ENCODE results near the gene JAGN1.
"Not testable (repeated sequence)": the region's sequence is repeated elsewhere in the genome, so short reads cannot be mapped to it uniquely, and the experiment has no call there.

The JAGN1 gene

GRCh38 chr3:9898467-9899241, 8.2 kb downstream of the JAGN1 start:
- ATAC-seq = no peak

GRCh38 chr3:9899289-9899791, 8.9 kb downstream of the JAGN1 start:
- no peak for ATAC-seq

GRCh38 chr3:9900965-9901415, 10.6 kb downstream of the JAGN1 start:
- ATAC-seq = not testable (repeated sequence)

- peak; percentile 28 to 57 for ATAC-seq
Observed at GRCh38 chr3:9901967-9902366, 11.6 kb downstream of the JAGN1 start.

- ATAC-seq = peak; percentile 4 to 34
Observed at GRCh38 chr3:9902372-9903237, 12.2 kb downstream of the JAGN1 start, which contains the start of gene IL17RE. IL17RE (plus strand) TSS chr3:9902848; CDS start chr3:9902933, 85 bp downstream.

- no peak for ATAC-seq
Observed at GRCh38 chr3:9903238-9903624, 12.8 kb downstream of the JAGN1 start.

GRCh38 chr3:9903904-9904303, 13.5 kb downstream of the JAGN1 start:
- ATAC-seq = no peak

GRCh38 chr3:9906480-9906879, 16.1 kb downstream of the JAGN1 start:
- no peak for ATAC-seq

GRCh38 chr3:9908286-9908685, 17.9 kb downstream of the JAGN1 start:
- no peak for ATAC-seq

GRCh38 chr3:9909221-9910013, 19.0 kb downstream of the JAGN1 start:
- peak; percentile 33 to 40 for ATAC-seq

- no peak for ATAC-seq
Observed at GRCh38 chr3:9911863-9912262, 21.5 kb downstream of the JAGN1 start.

GRCh38 chr3:9912294-9912935, 22.0 kb downstream of the JAGN1 start:
- peak; percentile 78 to 86 for ATAC-seq

- no peak for ATAC-seq
Observed at GRCh38 chr3:9913601-9914000, 23.2 kb downstream of the JAGN1 start.

GRCh38 chr3:9914011-9914410, 23.6 kb downstream of the JAGN1 start:
- ATAC-seq = no peak

GRCh38 chr3:9914559-9915253, 24.3 kb downstream of the JAGN1 start:
- peak; percentile 5 to 35 for ATAC-seq

GRCh38 chr3:9915254-9916141, 25.1 kb downstream of the JAGN1 start:
- ATAC-seq = peak; percentile 4 to 11

GRCh38 chr3:9916346-9916733, 25.9 kb downstream of the JAGN1 start:
- ATAC-seq = no peak

GRCh38 chr3:9916734-9917680, 26.6 kb downstream of the JAGN1 start, which contains the start of gene IL17RC:
IL17RC (plus strand) TSS chr3:9917098; CDS start chr3:9917316, 218 bp downstream.
- peak; percentile 46 to 60 for ATAC-seq

GRCh38 chr3:9917820-9918219, 27.4 kb downstream of the JAGN1 start:
- no peak for ATAC-seq
